ENCODE results near the gene PDE7B.

DNA sequence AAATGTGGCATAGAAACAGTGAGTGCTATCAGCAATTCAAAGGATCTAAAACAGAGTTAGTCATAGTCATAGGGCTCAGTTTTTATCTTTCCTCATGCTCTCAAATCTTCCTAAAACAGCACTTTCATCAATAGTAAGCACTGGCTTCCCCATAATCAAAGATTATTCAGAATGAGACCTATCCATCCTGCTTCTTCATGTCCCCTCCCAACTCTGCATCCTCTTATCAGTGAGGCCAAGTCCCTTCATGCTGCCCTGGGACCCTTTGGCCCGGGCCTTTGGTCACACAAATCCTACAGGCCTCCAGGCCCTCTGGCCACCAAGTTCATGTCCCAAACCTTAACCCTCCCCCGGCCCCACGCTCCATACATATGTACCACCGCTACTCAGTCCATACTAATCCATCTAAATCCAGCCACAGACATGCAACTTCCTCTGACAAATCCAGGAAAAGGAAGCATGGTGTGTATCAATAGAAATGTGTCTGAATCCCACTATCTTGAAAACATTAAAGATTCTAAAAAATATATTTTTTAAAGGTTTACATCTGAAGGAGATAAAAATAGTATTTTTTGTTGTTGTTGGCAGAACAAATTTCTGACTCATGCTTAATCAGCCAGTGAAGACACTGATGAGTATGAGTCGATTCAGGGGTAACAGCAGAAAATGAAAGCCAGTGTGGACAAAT lies 143.5 kb downstream of the PDE7B start:
- TF ChIP-seq EZH2phosphoT487 (IDR thresholded peaks at IDR 0.05; ENCODE audit: borderline replicate concordance, low read length) (no peak), CTCF (conservative IDR thresholded peaks at IDR 0.05; ENCODE audit: low read depth, low read length) (no peak), EZH2 (IDR thresholded peaks at IDR 0.05; ENCODE audit: low read length, unreplicated experiment) (no peak)
